HG03175 (cell line): ENCODE results near the gene OR2AP1.
"Not testable (repeated sequence)": the region's sequence is repeated elsewhere in the genome, so short reads cannot be mapped to it uniquely, and the experiment has no call there.

Experiments used
- ATAC-seq: cut with Tn5 transposase; IDR thresholded peaks from one replicate; pipeline ENCODE4 v1.9.1; 2021; ENCODE audit warnings: mild to moderate bottlenecking, moderate library complexity; ENCODE audit not compliant: unreplicated experiment

OR2AP1 gene

DNA sequence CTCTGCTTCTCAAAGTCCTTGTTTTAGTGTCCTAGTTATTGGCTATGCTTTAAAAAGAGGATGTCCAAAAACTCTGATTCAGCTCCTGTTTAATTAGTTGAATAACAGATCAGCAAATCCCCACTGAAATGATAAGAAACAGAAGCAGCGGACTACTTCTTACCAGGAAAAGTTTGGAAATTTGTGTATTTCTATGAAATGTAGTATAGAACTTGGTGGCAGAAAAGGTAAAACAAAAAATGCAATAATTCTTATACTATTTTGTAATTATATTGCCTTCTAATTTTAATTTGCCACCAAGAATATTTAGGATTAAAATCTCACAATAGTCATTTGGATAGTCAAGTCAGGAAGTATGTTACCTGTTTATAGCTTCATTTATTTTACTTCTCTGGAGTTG, at the start of gene OR2AP1:
TSS of gene OR2AP1 (plus strand) at position 301 of the 400 bp plus-strand sequence. CDS start 1,947 bp downstream, outside the sequence.
- no peak for ATAC-seq

DNA sequence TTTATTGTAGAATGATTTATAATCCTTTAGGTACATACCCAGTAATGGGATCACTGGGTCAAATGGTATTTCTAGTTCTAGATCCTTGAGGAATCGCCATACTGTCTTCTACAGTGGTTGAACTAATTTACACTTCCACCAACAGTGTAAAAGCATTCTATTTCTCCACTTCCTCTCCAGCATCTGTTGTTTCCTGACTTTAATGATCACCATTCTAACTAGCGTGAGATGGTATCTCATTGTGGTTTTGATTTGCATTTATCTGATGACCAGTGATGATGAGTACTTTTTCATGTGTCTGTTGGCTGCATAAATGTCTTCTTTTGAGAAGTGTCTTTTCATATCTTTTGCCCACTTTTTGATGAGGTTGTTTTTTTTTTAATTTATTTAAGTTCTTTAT, 24.0 kb upstream of the OR2AP1 start:
- ATAC-seq = not testable (repeated sequence)

DNA sequence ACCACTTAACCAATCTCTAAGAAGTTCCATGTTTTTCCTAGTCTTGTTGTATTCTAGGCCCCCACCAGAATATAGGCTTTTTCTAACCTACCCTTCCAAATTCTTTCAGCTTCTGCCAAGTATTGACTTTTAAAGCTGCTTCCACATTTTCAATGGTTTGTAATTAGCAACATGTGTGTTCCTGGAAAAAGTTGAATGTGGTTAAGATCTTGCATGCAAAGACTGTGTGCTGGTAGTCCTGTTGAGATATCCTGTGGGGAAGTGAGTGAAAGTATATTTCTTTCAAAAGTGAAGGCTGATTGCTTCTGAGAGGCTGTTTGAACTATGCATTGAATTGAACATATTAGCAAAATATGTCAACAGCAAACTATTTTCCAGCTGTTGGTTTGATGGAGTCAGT, 23.5 kb upstream of the OR2AP1 start:
- ATAC-seq = no peak

DNA sequence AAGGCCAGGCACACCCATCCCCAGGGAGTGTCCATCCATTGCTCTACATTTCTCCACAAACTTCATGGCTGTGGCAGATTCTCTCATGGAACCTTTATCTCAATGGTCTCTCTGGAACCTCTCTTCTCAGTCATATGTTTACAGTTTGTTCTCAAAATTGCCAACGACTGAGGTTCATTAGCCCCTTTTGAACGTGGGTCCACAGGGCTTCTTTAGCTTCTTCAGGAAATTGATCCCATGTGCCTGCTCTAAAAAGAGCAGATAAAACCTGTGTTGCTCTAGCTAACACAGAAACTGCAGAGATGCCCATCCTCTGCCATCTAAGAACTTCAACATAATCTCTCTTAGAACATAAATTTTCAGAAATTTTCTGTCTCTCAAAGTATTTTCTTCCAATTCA, 23.0 kb upstream of the OR2AP1 start, which contains the start of gene OR6C4:
TSS of gene OR6C4 (plus strand) at position 301 of the 400 bp plus-strand sequence. CDS start 1,625 bp downstream, outside the sequence.
- no peak for ATAC-seq

DNA sequence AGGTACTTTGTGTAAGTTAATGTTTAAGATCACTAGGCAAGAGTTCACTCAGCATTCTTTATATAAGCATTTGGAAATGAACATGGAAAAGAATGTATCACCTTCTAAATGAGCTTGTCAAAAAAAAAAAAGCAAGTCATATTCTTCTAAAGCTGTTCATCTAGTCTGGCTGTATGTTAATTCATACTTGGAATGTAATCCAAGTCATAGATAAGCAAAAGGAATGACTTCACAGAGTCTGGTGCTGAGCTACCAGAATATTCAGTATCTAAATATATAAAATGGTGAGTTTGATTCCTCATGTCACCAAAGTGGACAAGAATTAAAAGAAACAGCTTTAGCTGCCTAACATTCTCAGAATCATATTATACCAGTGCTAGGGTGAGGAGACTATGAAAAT, 18.0 kb upstream of the OR2AP1 start:
- no peak for ATAC-seq

DNA sequence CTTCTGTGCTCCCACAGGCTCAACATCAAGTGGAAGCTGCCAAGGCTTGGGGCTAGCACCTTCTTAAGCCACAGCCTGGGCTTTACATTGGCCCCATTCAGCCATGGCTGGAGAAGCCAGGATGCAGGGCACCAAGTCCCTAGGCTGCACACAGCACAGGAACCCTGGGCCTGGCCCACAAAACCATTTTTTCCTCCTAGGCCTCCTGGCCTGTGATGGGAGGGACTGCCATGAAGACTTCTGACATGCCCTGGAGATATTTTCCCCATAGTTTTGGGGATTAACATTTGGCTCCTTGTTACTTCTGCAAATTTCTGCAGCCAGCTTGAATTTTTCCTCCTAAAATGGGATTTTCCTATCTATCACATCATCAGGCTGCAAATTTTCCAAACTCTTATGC, 2.2 kb upstream of the OR2AP1 start:
- not testable (repeated sequence) for ATAC-seq

DNA sequence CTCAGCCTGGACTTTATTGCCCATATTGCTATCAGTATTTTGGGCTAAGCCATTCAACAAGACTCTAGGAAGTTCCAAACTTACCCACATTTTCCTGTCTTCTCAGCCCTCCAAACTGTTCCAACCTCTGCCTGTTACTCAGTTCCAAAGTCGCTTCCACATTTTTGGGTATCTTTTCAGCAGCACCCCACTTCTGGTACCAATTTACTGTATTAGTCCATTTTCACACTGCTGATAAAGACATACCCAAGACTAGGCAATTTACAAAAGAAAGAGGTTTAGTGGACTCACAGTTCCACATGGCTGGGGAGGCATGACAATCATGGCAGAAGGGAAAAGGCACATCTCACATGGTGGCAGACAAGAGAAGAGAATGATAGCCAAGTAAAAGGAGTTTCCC, 1.6 kb upstream of the OR2AP1 start:
- not testable (repeated sequence) for ATAC-seq

DNA sequence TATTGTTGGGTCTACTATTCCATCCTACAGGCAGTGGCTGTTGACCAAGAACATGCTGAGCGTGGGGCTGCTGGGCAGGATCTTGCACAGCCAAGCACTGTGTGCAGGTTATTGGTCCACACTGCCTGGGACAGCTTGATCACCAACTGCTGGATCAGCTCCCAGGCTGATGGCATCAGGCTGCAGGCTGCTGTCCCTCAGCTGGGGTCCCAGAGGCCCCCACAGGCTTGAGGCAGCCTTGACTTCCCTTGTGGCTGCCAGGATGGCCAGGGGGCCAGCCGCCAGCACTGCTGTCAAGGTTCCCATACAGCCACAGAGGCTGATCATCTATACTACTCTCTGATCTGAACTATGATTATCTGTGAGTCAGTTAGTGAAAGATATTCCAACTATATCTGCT, 9.8 kb downstream of the OR2AP1 start:
- no peak for ATAC-seq

DNA sequence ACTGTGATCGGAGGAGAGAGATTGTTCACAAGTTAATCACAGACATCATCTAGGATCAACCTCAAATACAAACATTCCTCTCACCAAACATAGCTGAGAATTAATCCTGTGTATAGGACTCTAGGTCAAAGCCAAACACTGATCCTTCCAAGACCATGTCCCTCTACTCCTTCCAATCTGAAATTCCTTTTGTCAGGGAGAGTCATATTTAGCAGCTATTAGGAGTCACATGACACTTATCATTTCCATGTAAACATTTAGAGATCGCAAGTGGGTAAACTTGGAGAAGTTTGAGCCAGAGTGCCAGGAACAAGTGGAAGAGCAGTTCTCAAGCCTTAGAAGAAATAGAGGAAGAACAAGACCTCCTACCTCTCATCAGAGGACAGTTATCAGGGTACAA, 13.5 kb downstream of the OR2AP1 start:
- no peak for ATAC-seq

DNA sequence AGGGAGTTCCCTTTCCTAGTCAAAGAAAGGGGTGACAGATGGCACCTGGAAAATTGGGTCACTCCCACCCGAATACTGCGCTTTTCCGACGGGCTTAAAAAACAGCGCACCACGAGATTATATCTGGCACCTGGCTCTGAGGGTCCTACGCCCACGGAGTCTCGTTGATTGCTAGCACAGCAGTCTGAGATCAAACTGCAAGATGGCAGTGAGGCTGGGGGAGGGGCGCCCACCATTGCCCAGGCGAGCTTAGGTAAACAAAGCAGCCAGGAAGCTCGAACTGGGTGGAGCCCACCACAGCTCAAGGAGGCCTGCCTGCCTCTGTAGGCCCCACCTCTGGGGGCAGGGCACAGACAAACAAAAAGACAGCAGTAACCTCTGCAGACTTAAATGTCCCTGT, 17.9 kb downstream of the OR2AP1 start:
- ATAC-seq = not testable (repeated sequence)

DNA sequence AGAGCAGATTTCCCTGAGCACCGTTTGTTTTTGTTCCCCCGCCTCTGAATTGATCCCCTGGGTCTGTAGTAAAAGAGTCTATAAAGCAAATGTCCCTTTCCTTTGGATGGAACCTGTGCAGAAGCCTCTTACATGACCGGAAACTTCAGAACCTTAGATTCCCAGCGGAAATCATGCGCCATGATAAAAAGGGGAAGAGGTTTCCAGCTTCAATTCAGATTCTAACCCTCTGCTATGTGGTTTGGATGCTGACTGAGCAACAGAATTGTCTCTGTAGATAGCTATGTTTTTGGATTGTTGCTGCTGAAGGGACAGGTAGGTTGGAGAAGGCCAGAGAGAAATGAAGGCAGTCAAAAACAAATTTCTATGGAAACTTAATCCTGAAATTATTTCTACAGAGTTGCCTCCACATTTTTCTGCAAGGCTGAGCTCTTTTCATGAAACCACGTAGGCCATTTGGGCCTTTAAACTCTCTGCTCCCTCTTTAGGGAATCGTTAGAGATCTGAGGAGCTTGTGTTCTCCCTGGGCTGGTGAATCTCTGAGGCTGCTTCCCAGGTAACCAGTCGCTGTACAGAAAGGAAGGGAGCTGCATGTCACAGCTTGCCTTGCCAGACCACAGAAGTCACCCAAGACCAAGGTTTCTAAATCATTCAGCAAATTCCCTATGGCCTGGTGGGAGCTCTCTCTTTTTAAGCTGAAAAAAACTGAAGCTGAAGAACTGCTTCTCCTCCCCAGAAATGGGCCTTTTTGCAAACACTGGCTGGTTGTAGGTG, 35.7 kb downstream of the OR2AP1 start:
- no peak for ATAC-seq

DNA sequence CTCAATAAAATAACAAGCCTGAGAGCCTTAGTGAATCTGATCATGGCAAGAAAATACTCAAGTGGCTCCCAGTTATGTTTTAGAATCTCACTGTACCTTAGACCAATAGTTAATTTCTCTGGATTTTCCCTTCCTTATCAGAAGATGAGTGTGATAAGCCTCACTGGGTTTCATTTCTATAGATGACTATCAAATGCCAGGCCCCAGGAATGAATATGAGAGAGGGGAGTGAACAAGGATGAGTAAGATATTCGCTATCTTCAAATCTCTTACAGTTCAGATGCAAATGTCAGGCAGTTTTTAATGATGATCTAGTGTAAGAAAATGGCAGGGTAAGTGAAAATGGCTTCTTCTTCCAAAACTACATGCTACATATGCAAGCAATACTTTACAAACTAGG, 38.3 kb downstream of the OR2AP1 start:
- no peak for ATAC-seq

DNA sequence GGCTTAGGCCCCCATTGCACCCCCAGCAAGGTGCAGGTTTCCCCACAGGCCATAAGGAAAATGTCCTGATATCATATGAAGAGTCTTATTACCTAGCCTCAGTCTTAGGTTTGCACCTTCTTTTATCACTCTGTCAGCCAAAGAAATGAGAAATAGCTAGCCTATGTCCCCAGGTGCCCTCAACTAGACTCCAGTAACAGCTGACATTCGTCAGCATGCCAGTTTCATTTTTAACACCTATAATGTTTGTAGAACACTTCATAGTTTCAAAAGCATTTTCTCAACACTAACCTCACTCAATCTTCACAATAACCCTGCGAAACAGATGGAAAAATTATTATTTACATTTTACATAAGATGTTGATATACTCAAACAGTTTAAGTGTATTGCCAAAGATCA, 40.4 kb downstream of the OR2AP1 start:
- no peak for ATAC-seq

DNA sequence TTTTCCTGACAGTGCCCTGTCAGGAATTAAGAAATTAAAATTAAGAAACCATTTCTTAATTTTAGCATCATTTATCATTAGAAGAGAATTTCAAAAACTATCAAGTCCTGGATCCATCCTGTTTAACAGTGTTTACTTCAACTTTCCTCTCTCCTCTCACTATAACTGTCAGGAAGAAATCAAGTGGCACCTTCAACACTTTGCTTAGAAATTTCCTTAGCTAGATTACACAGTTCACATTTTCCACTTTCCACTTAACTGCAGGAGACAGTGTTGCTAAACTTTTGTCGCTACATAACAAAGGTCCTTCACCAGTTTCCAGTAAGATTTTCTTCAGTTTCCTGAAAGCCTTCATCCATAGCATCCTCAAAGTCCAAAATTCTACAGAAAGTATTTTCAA, 42.5 kb downstream of the OR2AP1 start:
- ATAC-seq = no peak

DNA sequence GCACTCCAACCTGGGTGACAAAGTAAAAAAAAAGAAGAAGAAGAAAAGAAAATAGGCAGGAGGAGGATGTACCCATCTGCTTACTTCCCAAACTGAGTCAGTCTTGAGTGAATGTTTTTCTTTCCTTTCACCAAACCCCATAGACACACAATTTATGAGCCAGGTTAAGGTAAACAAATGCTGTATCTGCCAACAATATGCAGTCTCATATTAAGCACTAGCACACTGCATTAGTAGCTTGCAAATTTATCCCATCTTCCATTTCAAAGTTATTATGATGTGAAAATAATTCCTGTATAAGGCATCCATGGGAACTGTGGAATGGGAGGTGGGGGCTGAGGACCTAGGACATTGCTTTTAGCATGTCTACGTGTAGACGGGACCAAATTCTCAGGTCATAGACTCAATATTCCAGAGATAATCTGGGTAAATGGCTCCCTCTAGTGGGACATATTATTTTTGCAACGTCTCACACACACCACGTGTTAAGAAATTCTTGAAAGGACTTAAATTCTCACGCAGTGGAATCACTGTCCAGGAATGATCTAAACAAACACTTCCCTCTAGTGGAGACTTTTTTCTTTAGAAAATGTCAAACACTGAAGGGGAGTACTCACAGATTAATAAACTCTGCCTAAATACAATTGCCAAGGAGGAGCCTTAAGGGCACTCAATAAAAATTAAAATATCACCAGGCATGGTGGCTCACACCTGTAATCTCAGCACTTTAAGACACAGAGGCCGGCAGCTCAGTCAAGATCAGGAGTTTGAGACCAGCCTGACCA, 47.3 kb downstream of the OR2AP1 start:
- ATAC-seq = peak; percentile 84

DNA sequence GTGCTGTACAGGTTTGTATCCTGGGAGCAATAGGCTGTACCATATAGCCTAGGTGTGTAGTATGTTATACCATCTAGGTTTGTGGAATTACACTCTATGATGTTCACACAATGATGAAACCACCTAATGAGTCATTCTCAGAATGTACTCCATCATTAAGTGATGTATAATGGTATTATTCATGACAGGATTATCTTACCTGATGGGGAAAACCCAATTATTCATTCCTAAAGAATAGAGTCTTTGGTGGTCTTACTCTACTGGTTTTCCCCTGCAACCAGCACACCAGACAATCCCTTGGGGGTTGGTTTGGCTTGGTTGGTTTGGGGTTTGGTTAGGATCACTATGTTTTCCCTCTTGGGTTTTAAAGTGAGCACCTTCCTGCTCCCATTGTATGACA, 51.8 kb downstream of the OR2AP1 start:
- ATAC-seq = peak; percentile 51
